SK-N-DZ (cell line): ENCODE data around the gene GLDC.

Source experiments
- DNase-seq: peaks from one replicate; pipeline ENCODE4 v3.0.0-alpha.2; 2015; ENCODE audit warnings: low spot score
- small RNA-seq, 2 experiments: library from RNA; depleted of rRNA; stranded (forward); fragments of <200 nt; gene quantifications; one replicate each; pipeline ENCODE3, GENCODE V24; 2014

Gene GLDC

DNA sequence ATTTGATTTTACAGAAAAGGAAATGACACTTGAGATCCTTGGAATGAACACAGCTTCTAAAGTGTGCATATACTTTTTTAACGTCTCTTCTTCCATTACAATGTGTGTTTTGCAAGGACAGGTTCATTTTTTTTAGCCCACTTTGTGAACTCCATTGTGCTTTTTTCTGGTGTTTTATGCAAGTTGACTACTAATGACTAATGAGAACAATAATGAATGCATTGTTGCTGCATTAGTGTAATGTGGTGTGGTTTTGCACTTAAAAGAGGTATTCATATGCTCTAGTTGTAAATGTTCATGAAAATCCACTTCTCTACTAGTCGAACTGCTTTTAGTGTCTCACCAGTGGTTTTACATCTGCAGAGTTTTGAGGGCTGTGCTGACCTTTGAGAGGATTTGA lies 139.0 kb downstream of the GLDC start:
- no peak for DNase-seq

DNA sequence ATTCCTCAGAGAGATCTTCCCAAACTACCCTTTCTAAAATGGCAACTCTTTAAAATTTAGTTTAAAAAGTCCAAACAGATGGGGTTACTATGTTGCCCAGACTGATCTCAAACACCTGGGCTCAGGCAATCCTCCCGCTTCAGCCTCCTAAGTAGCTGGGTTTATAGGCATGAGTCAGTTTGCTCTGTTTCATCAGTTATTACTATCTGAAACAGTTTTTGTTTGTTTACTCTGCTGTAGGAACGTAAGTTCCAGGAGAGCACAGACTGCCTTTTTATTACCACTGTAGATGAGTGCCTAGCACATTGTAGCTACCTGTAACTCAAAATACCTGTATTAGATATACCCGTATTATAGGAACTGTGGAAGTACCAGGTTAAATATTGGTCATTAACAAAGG lies 143.1 kb downstream of the GLDC start:
- DNase-seq: no peak

GRCh38 chr9:6501526-6502210 lies 143.9 kb downstream of the GLDC start:
- no peak for DNase-seq

DNA sequence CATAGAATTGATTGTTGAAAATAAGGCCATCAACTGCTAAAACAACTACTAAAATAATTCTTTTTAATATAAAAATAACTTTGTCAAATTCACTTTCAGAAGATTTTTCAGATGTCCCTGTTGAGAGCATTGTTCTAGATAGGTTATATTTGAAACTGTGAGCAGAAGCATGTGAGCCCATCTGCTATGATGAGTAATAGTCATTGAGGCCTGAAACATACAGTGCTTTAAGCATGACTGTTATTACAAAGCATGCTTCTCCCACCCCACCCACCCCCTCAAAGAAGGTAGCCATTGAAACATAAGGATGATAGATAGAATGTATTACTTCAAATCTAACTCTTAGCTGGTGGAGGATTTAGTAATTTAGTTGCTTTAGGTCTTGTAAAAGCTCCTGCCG lies 146.5 kb downstream of the GLDC start:
- DNase-seq: no peak

DNA sequence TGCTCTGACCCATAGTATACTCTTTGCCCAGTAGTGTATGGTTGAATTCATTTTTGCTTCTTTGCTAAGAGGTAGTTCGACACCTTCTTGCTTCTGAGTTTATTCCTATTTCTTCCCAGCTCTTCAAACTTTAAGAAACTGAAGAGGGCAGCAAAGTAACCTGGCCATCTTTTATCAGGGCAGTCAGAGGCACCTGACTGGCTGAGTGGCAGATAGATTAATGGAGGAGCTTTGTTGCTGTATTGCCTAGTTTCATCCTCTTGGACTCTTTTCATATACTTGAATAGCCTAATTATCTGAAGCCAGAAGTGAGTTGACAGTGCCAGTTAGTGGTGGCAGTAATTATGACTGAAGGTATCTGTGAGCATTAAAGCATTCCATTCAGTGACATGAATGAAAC lies 150.1 kb downstream of the GLDC start:
- DNase-seq: no peak

DNA sequence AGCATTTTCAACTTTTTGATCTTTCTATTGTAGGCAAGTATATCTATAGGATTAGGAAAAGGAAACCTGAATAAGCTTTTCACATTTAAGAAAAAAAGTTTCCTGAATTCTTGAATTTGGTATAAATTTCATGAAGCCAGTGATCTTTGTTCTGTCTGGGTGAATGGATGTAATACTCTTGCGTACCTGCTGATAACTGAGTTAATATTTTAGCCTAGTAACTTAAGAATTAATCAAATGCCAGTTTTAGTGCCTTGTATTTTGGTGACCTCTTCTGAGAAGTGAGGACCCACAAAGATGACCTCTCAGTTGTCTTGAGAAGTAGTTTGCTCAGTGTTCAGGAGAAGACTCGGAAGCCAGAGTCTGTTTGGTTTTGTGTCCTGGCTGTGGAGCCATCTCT lies 154.7 kb downstream of the GLDC start:
- DNase-seq: no peak

DNA sequence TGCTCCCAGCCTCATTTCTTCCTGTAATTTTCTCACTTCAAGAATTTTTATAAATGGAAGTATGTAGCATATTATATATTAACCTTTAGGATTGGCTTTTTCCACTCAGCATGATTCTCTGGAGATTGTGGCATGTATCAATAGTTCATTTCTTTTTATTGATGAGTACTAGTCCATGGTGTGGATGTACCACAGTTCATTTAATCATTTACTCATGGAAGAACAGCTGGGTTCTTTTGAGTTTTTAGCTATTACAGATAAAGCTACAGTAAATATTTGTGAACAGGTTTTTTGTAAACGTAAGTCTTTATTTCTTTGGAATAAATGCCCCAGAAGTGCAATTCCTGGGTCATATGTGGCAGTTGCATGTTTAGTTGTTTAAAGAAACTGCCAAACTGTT lies 156.4 kb downstream of the GLDC start:
- no peak for DNase-seq

DNA sequence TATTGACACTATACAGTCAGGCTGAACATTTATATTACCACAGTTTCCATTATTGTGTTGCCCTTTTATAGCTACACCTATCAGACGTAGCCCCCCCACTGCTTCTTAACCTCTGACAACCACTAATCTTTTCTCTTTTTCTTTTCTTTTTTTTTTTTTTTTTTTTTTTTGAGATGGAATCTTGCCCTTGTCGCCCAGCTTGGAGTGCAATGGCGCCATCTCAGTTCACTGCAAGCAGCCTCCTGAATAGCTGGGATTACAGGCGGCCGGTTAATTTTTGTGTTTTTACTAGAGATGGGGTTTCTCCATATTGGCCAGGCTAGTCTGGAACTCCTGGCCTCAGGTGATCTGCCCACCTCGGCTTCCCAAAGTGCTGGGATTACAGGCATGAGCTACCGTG lies 157.1 kb downstream of the GLDC start:
- no peak for DNase-seq

DNA sequence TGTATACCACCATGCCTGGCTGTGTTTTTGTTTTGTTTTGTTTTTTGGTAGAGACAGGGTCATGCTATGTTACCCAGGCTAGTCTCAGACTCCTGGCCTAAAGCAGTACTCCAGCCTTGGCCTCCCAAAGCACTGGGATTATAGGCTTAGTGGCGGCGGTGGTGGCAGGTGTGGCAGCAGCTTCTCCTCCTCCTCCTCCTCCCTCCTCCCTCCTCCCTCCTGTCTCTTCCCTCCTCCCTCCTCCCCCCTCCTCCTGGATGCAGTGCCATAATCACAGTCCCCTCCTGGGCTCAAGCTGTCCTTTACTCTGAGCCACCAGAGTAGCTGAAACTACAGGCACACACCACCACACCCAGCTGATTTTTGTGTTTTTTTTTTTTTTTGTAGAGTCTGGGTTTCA lies 161.3 kb downstream of the GLDC start:
- DNase-seq: no peak

Small RNA genes within 50 kb of the gene (small RNA-seq; reads per million reads assigned to genes)
- gene RN7SL123P (0 reads per million in 2 experiments), gene RN7SL25P (0 reads per million in 2 experiments)
